ENCODE measurements around the gene TLR1. TPM values are rescaled to one million over a fixed set of nuclear protein-coding genes. Genes with fewer than 3 reads are reported as not detected.
"Not testable (repeated sequence)": the region's sequence is repeated elsewhere in the genome, so short reads cannot be mapped to it uniquely, and the experiment has no call there.

The TLR1 gene
- polyA plus RNA-seq, 1 experiment = 0.05 TPM

- POLR2A ChIA-PET = no interaction called here
- H3K36me3 ChIP-seq (ENCODE audit: control insufficient read depth, insufficient read depth, low read length) = no peaks in the 10 kb centered on the region
- DNase-seq (ENCODE audit: low read depth) = no peak
- CTCF ChIA-PET = interaction anchor here (0.6 to 0.7 kb wide), 2 partner anchors 9 to 600 kb away, joined by 3 read pairs; no protein-coding TSS in a partner anchor
- H3K4me3 ChIP-seq (ENCODE audit: low read depth, low read length) = no peak overlapping the region
- no peak for TF ChIP-seq CTCF (IDR thresholded peaks at IDR 0.05; ENCODE audit: insufficient read depth, low read depth, low read length)
- H3K27me3 ChIP-seq (ENCODE audit: control insufficient read depth, insufficient read depth, low read length) = 0 out of 2 replicates have a peak, but pooled peaks cover 3% of the 10 kb centered on the region
Measured at GRCh38 chr4:38775326-38775725, 29.3 kb downstream of the TLR1 start.

- H3K36me3 ChIP-seq (ENCODE audit: control insufficient read depth, insufficient read depth, low read length) = no peaks in the 10 kb centered on the region
- ChIA-PET POLR2A (no interaction called here), CTCF (interaction anchor here (1.3 to 6.9 kb wide), 2 partner anchors 9 to 15 kb away, joined by 5 to 62 read pairs; partner anchors contain the start of gene TLR10)
- no peak for TF ChIP-seq CTCF (IDR thresholded peaks at IDR 0.05; ENCODE audit: insufficient read depth, low read depth, low read length)
- H3K4me3 ChIP-seq (ENCODE audit: low read depth, low read length) = no peak overlapping the region
- H3K27me3 ChIP-seq (ENCODE audit: control insufficient read depth, insufficient read depth, low read length) = peaks cover 6% of the 10 kb centered on the region; the same call in 1 of the 2 replicates
- DNase-seq (ENCODE audit: low read depth) = no peak
Measured at GRCh38 chr4:38774181-38774955, 30.2 kb downstream of the TLR1 start.

GRCh38 chr4:38770281-38770680 lies 34.3 kb downstream of the TLR1 start:
- POLR2A ChIA-PET; H3K27me3 ChIP-seq (ENCODE audit: control insufficient read depth, insufficient read depth, low read length); H3K4me3 ChIP-seq (ENCODE audit: low read depth, low read length); DNase-seq (ENCODE audit: low read depth); H3K36me3 ChIP-seq (ENCODE audit: control insufficient read depth, insufficient read depth, low read length): not testable (repeated sequence)
- CTCF ChIA-PET = interaction anchor here (0.8 to 6.9 kb wide), 5 partner anchors 11 to 365 kb away, joined by 4 to 62 read pairs (median 5); partner anchors contain the start of gene TLR10

GRCh38 chr4:38769857-38770256 lies 34.7 kb downstream of the TLR1 start:
- no peak for TF ChIP-seq CTCF (IDR thresholded peaks at IDR 0.05; ENCODE audit: insufficient read depth, low read depth, low read length)
- ChIA-PET CTCF (interaction anchor here (0.8 to 6.9 kb wide), 5 partner anchors 10 to 365 kb away, joined by 4 to 62 read pairs (median 5); partner anchors contain the start of gene TLR10), POLR2A (no interaction called here)
- H3K36me3 ChIP-seq (ENCODE audit: control insufficient read depth, insufficient read depth, low read length) = no peaks in the 10 kb centered on the region
- DNase-seq (ENCODE audit: low read depth) = no peak
- peaks cover 6% of the 10 kb centered on the region for H3K27me3 ChIP-seq (ENCODE audit: control insufficient read depth, insufficient read depth, low read length)
- no peak overlapping the region for H3K4me3 ChIP-seq (ENCODE audit: low read depth, low read length)

- Histone ChIP-seq H3K36me3 (ENCODE audit: control insufficient read depth, insufficient read depth, low read length) (no peaks in the 10 kb centered on the region), H3K27me3 (ENCODE audit: control insufficient read depth, insufficient read depth, low read length) (peaks cover 6% of the 10 kb centered on the region), H3K4me3 (ENCODE audit: low read depth, low read length) (no peak overlapping the region)
- ChIA-PET POLR2A (no interaction called here), CTCF (interaction anchor here (1.6 to 6.9 kb wide), 3 partner anchors 10 to 34 kb away, joined by 5 to 62 read pairs (median 11); partner anchors contain the start of gene TLR10)
- no peak for DNase-seq (ENCODE audit: low read depth)
- no peak for TF ChIP-seq CTCF (IDR thresholded peaks at IDR 0.05; ENCODE audit: insufficient read depth, low read depth, low read length)
Measured at GRCh38 chr4:38769441-38769840, 35.1 kb downstream of the TLR1 start.

All from BJ (cell line).